ENCODE results near the gene SYCP2.

The SYCP2 gene

GRCh38 chr20:59820204-59821041, 113.0 kb downstream of the SYCP2 start:
- DNase-seq: no peak

GRCh38 chr20:59819496-59820203, 113.8 kb downstream of the SYCP2 start:
- no peak for DNase-seq

- no peak for DNase-seq
These were observed 114.5 kb downstream of the SYCP2 start for GRCh38 chr20:59818911-59819310.

GRCh38 chr20:59817846-59818615, 115.4 kb downstream of the SYCP2 start:
- DNase-seq: no peak

GRCh38 chr20:59817406-59817805, 116.0 kb downstream of the SYCP2 start:
- DNase-seq: no peak

GRCh38 chr20:59816146-59816738, 117.2 kb downstream of the SYCP2 start:
- no peak for DNase-seq

GRCh38 chr20:59814840-59815340, 118.5 kb downstream of the SYCP2 start:
- no peak for DNase-seq

GRCh38 chr20:59813948-59814839, 119.2 kb downstream of the SYCP2 start:
- no peak for DNase-seq

Measured in NCI-H1694 (cell line).